ENCODE data around the gene PDZD2.
"Not testable (repeated sequence)": the region's sequence is repeated elsewhere in the genome, so short reads cannot be mapped to it uniquely, and the experiment has no call there.

PDZD2 gene

DNA sequence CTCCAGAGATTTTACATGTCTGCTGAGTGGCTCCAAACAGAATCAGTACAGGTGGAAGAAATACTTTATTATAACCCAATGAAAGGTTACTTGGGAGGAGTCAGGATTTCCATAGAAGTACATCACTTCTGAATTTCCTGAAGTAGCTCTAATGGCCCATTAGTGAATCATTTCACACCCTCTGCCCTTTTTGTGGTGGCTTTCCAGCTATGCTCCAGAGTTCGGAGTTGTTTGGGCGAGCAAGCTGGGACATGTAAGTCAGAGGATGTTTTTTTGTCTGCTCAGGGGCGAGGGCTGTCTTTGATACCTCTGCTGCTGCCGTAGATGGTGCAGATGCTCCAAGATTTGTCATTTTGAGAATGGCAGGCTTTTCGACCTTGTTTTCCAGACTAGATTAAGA, 309.1 kb downstream of the PDZD2 start:
- Mint-ChIP-seq H3K27me3 (no peaks in the 10 kb centered on the region), H3K27ac (no peak overlapping the region), H3K4me3 (no peak overlapping the region), H3K9me3 (no peaks in the 10 kb centered on the region), H3K36me3 (ENCODE audit: low read depth) (no peaks in the 10 kb centered on the region), H3K4me1 (ENCODE audit: low read depth) (no peaks in the 10 kb centered on the region)
- no peak for DNase-seq

DNA sequence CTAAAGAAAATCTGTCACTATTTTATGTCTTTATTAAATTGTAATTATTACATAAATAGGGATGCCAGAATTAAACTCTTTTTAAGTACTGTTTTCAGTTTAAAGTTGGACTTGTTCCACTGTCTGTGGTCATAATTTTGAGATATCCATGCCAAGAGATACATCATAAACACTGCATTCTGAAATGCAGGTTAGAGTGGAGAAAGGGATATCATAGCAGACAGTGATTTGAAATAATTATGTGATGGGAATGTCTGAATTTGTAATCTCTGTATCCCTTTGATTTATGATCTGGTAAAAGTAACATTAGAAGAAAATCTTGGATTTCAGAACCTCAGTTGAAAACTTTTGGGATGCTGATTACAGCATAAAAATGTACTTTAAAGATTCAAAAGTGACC, 313.1 kb downstream of the PDZD2 start:
- no peaks in the 10 kb centered on the region for H3K9me3 Mint-ChIP-seq
- H3K4me1 Mint-ChIP-seq (ENCODE audit: low read depth), result no peaks in the 10 kb centered on the region
- DNase-seq, result no peak
- no peak overlapping the region for H3K4me3 Mint-ChIP-seq
- no peaks in the 10 kb centered on the region for H3K27me3 Mint-ChIP-seq
- H3K36me3 Mint-ChIP-seq (ENCODE audit: low read depth), result no peaks in the 10 kb centered on the region
- H3K27ac Mint-ChIP-seq, result no peak overlapping the region

DNA sequence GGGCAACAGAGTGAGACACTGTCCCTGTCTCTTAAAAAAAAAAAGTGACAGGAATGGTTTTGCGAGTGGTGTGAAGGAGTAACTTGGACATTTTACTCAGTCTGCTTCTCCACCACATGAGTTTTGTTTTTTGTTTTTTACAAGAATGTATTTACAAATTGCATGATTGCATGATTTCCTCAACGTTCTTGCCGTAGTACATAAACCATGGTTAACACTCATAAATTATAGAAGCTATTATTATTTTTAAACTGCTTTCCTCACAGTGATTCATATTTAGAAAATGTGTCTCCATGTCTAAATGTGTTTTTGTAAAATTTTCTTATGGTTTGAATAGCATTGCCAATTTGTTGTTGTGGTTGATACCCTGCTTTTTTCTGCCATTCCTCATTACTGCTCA, 315.2 kb downstream of the PDZD2 start:
- no peak for DNase-seq
- H3K4me3 Mint-ChIP-seq, result no peak overlapping the region
- no peaks in the 10 kb centered on the region for H3K36me3 Mint-ChIP-seq (ENCODE audit: low read depth)
- H3K27me3 Mint-ChIP-seq, result no peaks in the 10 kb centered on the region
- no peaks in the 10 kb centered on the region for H3K4me1 Mint-ChIP-seq (ENCODE audit: low read depth)
- no peak overlapping the region for H3K27ac Mint-ChIP-seq
- no peaks in the 10 kb centered on the region for H3K9me3 Mint-ChIP-seq

DNA sequence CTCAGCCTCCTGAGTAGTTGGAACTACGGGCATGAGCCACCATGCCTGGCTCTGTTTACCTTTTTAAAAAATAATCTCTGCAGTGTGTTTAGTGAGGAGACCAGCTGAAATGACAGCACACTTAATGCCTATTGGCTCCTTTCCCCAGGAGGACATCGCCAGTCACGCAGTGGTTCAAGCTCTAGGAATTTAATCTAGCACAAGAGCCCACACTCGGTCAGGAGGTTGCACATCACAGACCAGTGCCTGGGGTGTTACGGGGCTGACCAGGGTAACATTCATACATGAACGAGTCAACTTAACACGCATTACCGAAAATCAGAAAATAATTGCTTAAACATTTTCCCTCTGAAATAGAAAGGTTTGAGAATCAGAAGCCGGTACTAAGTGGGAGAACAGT, 318.2 kb downstream of the PDZD2 start:
- H3K9me3 Mint-ChIP-seq, result no peaks in the 10 kb centered on the region

DNA sequence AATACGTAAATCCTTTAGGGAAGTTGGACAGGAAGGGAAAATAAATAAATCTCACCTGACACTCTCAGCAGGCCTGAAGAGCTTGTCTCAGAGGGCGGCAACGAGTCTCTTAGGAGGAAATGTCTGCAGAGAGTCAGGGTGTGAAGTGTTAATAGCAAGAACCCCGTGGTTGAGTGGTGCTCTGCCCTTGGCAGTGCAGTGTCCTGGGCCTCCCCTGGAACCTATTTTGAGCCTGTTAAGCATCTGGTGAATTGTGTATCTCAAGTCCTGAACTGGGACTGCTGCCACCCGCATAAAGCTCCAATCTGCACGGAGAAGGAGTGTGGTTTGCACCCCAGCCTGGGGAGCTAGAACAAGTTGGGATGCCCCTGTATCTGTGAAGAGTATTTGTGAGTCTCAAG, 323.4 kb downstream of the PDZD2 start:
- peaks cover 3% of the 10 kb centered on the region for H3K27me3 Mint-ChIP-seq
- peaks cover 1% of the 10 kb centered on the region for H3K4me1 Mint-ChIP-seq (ENCODE audit: low read depth)
- H3K4me3 Mint-ChIP-seq, result no peak overlapping the region
- H3K27ac Mint-ChIP-seq, result no peak overlapping the region
- no peaks in the 10 kb centered on the region for H3K36me3 Mint-ChIP-seq (ENCODE audit: low read depth)
- DNase-seq, result no peak
- H3K9me3 Mint-ChIP-seq, result no peaks in the 10 kb centered on the region

More for the DNA sequence above, 318.2 kb downstream of the PDZD2 start:
- H3K27me3 Mint-ChIP-seq, result peaks cover 3% of the 10 kb centered on the region
- H3K4me1 Mint-ChIP-seq (ENCODE audit: low read depth), result no peaks in the 10 kb centered on the region
- H3K4me3 Mint-ChIP-seq, result no peak overlapping the region
- no peak overlapping the region for H3K27ac Mint-ChIP-seq
- no peaks in the 10 kb centered on the region for H3K36me3 Mint-ChIP-seq (ENCODE audit: low read depth)
- no peak for DNase-seq

- Mint-ChIP-seq H3K4me1 (ENCODE audit: low read depth) (peaks cover 1% of the 10 kb centered on the region), H3K27me3 (peaks cover 3% of the 10 kb centered on the region), H3K27ac (no peak overlapping the region), H3K9me3 (no peaks in the 10 kb centered on the region), H3K36me3 (ENCODE audit: low read depth) (no peaks in the 10 kb centered on the region), H3K4me3 (no peak overlapping the region)
- no peak for DNase-seq
Measured at GRCh38 chr5:31962871-31963307, 324.0 kb downstream of the PDZD2 start.

- Mint-ChIP-seq H3K27ac (no peak overlapping the region), H3K36me3 (ENCODE audit: low read depth) (no peaks in the 10 kb centered on the region), H3K27me3 (peaks cover 3% of the 10 kb centered on the region), H3K4me1 (ENCODE audit: low read depth) (peaks cover 1% of the 10 kb centered on the region), H3K4me3 (no peak overlapping the region), H3K9me3 (no peaks in the 10 kb centered on the region)
- no peak for DNase-seq
Measured at GRCh38 chr5:31963358-31964006, 324.6 kb downstream of the PDZD2 start.

GRCh38 chr5:31964007-31964360, 325.1 kb downstream of the PDZD2 start:
- peaks cover 1% of the 10 kb centered on the region for H3K4me1 Mint-ChIP-seq (ENCODE audit: low read depth)
- no peak overlapping the region for H3K4me3 Mint-ChIP-seq
- DNase-seq, result no peak
- H3K9me3 Mint-ChIP-seq, result no peaks in the 10 kb centered on the region
- peaks cover 3% of the 10 kb centered on the region for H3K27me3 Mint-ChIP-seq
- no peaks in the 10 kb centered on the region for H3K36me3 Mint-ChIP-seq (ENCODE audit: low read depth)
- H3K27ac Mint-ChIP-seq, result no peak overlapping the region

DNA sequence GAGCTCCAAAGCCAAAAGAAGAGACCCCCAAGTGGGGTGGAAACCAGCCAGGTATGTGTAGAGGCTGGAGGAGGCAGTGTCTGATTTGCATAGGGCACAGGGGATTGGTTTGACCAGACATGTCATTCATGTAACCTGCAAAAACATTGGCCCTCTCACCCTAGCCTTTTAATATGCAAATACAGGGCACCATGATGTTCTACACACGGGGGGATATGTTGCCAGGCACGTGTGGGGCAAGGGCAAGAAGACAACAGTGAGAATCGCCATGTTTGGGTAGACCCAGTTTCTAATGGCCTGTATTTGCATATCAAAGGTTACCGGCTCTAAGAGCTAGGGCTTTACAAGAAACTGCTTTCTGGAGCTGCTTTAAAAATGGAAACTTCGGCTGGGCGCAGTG, 326.3 kb downstream of the PDZD2 start:
- Mint-ChIP-seq H3K36me3 (ENCODE audit: low read depth) (no peaks in the 10 kb centered on the region), H3K4me1 (ENCODE audit: low read depth) (peaks cover 1% of the 10 kb centered on the region), H3K27me3 (peaks cover 3% of the 10 kb centered on the region), H3K9me3 (no peaks in the 10 kb centered on the region), H3K4me3 (no peak overlapping the region), H3K27ac (no peak overlapping the region)
- DNase-seq, result no peak

- no peak overlapping the region for H3K27ac Mint-ChIP-seq
- H3K4me1 Mint-ChIP-seq (ENCODE audit: low read depth), result peaks cover 1% of the 10 kb centered on the region
Measured at GRCh38 chr5:31966936-31967335, 328.0 kb downstream of the PDZD2 start.

GRCh38 chr5:31967461-31967860, 328.5 kb downstream of the PDZD2 start:
- Mint-ChIP-seq H3K4me1 (ENCODE audit: low read depth) (peaks cover 4% of the 10 kb centered on the region), H3K9me3 (no peaks in the 10 kb centered on the region), H3K36me3 (ENCODE audit: low read depth) (no peaks in the 10 kb centered on the region), H3K4me3 (no peak overlapping the region), H3K27ac (no peak overlapping the region), H3K27me3 (no peaks in the 10 kb centered on the region)
- DNase-seq, result no peak

More at GRCh38 chr5:31966936-31967335, 328.0 kb downstream of the PDZD2 start:
- H3K36me3 Mint-ChIP-seq (ENCODE audit: low read depth), result no peaks in the 10 kb centered on the region
- no peak overlapping the region for H3K4me3 Mint-ChIP-seq
- DNase-seq, result no peak
- H3K9me3 Mint-ChIP-seq, result no peaks in the 10 kb centered on the region
- H3K27me3 Mint-ChIP-seq, result no peaks in the 10 kb centered on the region

- H3K27ac Mint-ChIP-seq, result no peak overlapping the region
- no peak overlapping the region for H3K4me3 Mint-ChIP-seq
- H3K27me3 Mint-ChIP-seq, result no peaks in the 10 kb centered on the region
- peaks cover 3% of the 10 kb centered on the region for H3K9me3 Mint-ChIP-seq
- no peaks in the 10 kb centered on the region for H3K36me3 Mint-ChIP-seq (ENCODE audit: low read depth)
- no peak for DNase-seq
- H3K4me1 Mint-ChIP-seq (ENCODE audit: low read depth), result peaks cover 16% of the 10 kb centered on the region
Measured at GRCh38 chr5:31972558-31972957, 333.6 kb downstream of the PDZD2 start.

DNA sequence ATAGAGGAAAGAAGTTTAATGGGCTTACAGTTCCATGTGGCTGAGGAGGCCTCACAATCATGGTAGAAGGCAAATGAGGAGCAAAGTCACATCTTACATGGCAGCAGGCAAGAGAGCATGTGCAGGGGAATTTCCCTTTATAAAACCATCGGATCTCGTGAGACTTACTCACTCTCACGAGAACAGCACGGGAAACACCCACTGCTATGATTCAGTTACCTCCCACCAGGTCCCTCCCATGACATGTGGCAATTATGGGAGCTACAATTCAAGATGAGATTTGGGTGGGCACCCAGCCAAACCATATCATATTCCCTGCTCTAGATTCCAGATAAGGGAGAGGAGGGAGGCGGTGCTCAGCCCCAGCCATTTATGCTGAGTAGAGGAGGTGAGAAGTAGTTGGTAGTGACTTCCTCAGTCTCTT, 336.3 kb downstream of the PDZD2 start:
- DNase-seq; H3K9me3 Mint-ChIP-seq; H3K27me3 Mint-ChIP-seq; H3K4me3 Mint-ChIP-seq; H3K36me3 Mint-ChIP-seq (ENCODE audit: low read depth); H3K27ac Mint-ChIP-seq: not testable (repeated sequence)
- peaks cover 16% of the 10 kb centered on the region for H3K4me1 Mint-ChIP-seq (ENCODE audit: low read depth)

DNA sequence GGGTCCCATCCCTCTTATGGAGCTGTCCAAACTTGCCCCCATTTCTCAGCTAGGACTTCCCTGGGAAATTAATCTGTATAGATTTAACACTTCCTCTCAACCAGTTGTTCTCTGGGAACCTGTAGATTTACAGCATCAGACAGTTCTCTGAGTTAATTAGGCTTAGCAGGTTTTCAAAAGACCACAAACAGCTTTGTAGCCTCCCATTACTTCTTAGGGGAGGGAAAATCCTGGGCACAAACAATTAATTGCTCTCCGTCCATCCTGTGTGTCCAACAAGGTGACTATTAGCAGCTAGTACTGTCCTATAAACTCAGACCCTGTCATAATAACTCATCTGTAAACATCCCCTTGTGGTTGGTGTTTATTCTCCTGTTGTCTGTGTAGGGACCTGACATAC, 337.2 kb downstream of the PDZD2 start:
- H3K27me3 Mint-ChIP-seq, result no peaks in the 10 kb centered on the region
- H3K9me3 Mint-ChIP-seq, result peaks cover 3% of the 10 kb centered on the region
- no peak overlapping the region for H3K4me3 Mint-ChIP-seq
- H3K4me1 Mint-ChIP-seq (ENCODE audit: low read depth), result peaks cover 16% of the 10 kb centered on the region
- no peak overlapping the region for H3K27ac Mint-ChIP-seq
- DNase-seq, result no peak
- no peaks in the 10 kb centered on the region for H3K36me3 Mint-ChIP-seq (ENCODE audit: low read depth)

GRCh38 chr5:31981361-31981945, 342.5 kb downstream of the PDZD2 start:
- DNase-seq, result no peak
- no peak overlapping the region for H3K27ac Mint-ChIP-seq
- H3K4me1 Mint-ChIP-seq (ENCODE audit: low read depth), result no peaks in the 10 kb centered on the region
- H3K27me3 Mint-ChIP-seq, result no peaks in the 10 kb centered on the region
- H3K4me3 Mint-ChIP-seq, result no peak overlapping the region
- no peaks in the 10 kb centered on the region for H3K9me3 Mint-ChIP-seq
- no peaks in the 10 kb centered on the region for H3K36me3 Mint-ChIP-seq (ENCODE audit: low read depth)

- no peak overlapping the region for H3K27ac Mint-ChIP-seq
- DNase-seq, result no peak
- no peaks in the 10 kb centered on the region for H3K9me3 Mint-ChIP-seq
- H3K4me3 Mint-ChIP-seq, result no peak overlapping the region
- H3K4me1 Mint-ChIP-seq (ENCODE audit: low read depth), result no peaks in the 10 kb centered on the region
- no peaks in the 10 kb centered on the region for H3K27me3 Mint-ChIP-seq
- H3K36me3 Mint-ChIP-seq (ENCODE audit: low read depth), result no peaks in the 10 kb centered on the region
Measured at GRCh38 chr5:31982027-31982426, 343.1 kb downstream of the PDZD2 start.
